ENCODE data around the gene SNF8.

GRCh38 chr17:48961516-48962233, 17.0 kb upstream of the SNF8 start:
- no peak for TF ChIP-seq ZNF629 (tag by site-specific recombination; IDR thresholded peaks at IDR 0.05)
- TF ChIP-seq, protein P1, sequence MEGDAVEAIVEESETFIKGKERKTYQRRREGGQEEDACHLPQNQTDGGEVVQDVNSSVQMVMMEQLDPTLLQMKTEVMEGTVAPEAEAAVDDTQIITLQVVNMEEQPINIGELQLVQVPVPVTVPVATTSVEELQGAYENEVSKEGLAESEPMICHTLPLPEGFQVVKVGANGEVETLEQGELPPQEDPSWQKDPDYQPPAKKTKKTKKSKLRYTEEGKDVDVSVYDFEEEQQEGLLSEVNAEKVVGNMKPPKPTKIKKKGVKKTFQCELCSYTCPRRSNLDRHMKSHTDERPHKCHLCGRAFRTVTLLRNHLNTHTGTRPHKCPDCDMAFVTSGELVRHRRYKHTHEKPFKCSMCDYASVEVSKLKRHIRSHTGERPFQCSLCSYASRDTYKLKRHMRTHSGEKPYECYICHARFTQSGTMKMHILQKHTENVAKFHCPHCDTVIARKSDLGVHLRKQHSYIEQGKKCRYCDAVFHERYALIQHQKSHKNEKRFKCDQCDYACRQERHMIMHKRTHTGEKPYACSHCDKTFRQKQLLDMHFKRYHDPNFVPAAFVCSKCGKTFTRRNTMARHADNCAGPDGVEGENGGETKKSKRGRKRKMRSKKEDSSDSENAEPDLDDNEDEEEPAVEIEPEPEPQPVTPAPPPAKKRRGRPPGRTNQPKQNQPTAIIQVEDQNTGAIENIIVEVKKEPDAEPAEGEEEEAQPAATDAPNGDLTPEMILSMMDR (tag by site-specific recombination; IDR thresholded peaks at IDR 0.05): no peak
- TF ChIP-seq MYNN (tag by site-specific recombination; IDR thresholded peaks at IDR 0.05; ENCODE audit: borderline replicate concordance): no peak
- TF ChIP-seq ZNF24 (tag by site-specific recombination; IDR thresholded peaks at IDR 0.05): no peak

Measured in HEK293 (cell line).